SU-DHL-6 (cell line): ENCODE results near the gene CUX1.

Experiments used
- CTCF ChIP-seq: fragments of 200-600 bp; sonication (generic); IDR thresholded peaks from one replicate; pipeline ENCODE4 v1.5.1; 2017; ENCODE audit warnings: antibody characterized with exemption, mild to moderate bottlenecking, low read length, moderate library complexity; ENCODE audit not compliant: insufficient read depth, poor library complexity, severe bottlenecking
- EZH2phosphoT487 ChIP-seq: fragments of 200-600 bp; sonication (generic), shearing (Covaris generic); conservative IDR thresholded peaks from 2 replicates; pipeline ENCODE4 v1.6.1; 2018; ENCODE audit warnings: mild to moderate bottlenecking, antibody characterized with exemption, low read length, moderate library complexity, mixed read lengths

GRCh38 chr7:101814081-101814990 lies 3.1 kb upstream of the CUX1 start:
- TF ChIP-seq CTCF (peak; percentile 70), EZH2phosphoT487 (no peak)
